Measurements from ENCODE around the gene ZCCHC14. TPM values are rescaled to one million over a fixed set of nuclear protein-coding genes. Genes with fewer than 3 reads are reported as not detected.

ZCCHC14 gene
- total and polyA plus RNA-seq, 4 donors = 7.4 to 31.1 (median 19.3) TPM

GRCh38 chr16:87414251-87414680, 78.6 kb downstream of the ZCCHC14 start:
- no peak for DNase-seq
- no peak overlapping the region for H3K4me3 ChIP-seq
- no peak for TF ChIP-seq CTCF (IDR thresholded peaks at IDR 0.05; ENCODE audit: control extremely low read depth, extremely low read depth)
- H3K27ac ChIP-seq (ENCODE audit: low read depth in 1 of 2, low read length in 1 of 2) = no peak overlapping the region
- WGBS, 2 donors = 88 to 90% methylated on average over 24 of the region's 24 CpGs
- peaks cover 6 to 63% (median 29%) of the 10 kb centered on the region in 4 donors for H3K36me3 ChIP-seq (ENCODE audit: control insufficient read depth in 4 of 4, insufficient read depth in 4 of 4, low read length in 4 of 4)
- no peaks in the 10 kb centered on the region for H3K9me3 ChIP-seq (ENCODE audit: control insufficient read depth in 4 of 4, insufficient read depth in 3 of 4, low read length in 3 of 4)
- H3K9ac ChIP-seq (ENCODE audit: insufficient read depth in 1 of 2, low read length in 2 of 2) = no peak overlapping the region
- H3K27me3 ChIP-seq (ENCODE audit: control insufficient read depth in 3 of 3, insufficient read depth in 3 of 3, low read length in 2 of 3) = no peaks in the 10 kb centered on the region
- no peak for ATAC-seq (ENCODE audit: insufficient read depth, low FRiP score)
- no peaks in the 10 kb centered on the region for H3K4me1 ChIP-seq (ENCODE audit: control insufficient read depth in 5 of 5, insufficient read depth in 5 of 5, low read length in 5 of 5)

GRCh38 chr16:87412996-87413421, 79.8 kb downstream of the ZCCHC14 start:
- ATAC-seq (ENCODE audit: insufficient read depth, low FRiP score) (no peak), DNase-seq (no peak)
- Histone ChIP-seq H3K36me3 (ENCODE audit: control insufficient read depth in 4 of 4, insufficient read depth in 4 of 4, low read length in 4 of 4) (peaks cover 3 to 62% (median 30%) of the 10 kb centered on the region in 4 donors), H3K9me3 (ENCODE audit: control insufficient read depth in 4 of 4, insufficient read depth in 3 of 4, low read length in 3 of 4) (no peaks in the 10 kb centered on the region), H3K4me3 (no peak overlapping the region), H3K27ac (ENCODE audit: low read depth in 1 of 2, low read length in 1 of 2) (no peak overlapping the region), H3K9ac (ENCODE audit: insufficient read depth in 1 of 2, low read length in 2 of 2) (no peak overlapping the region), H3K4me1 (ENCODE audit: control insufficient read depth in 5 of 5, insufficient read depth in 5 of 5, low read length in 5 of 5) (no peaks in the 10 kb centered on the region), H3K27me3 (ENCODE audit: control insufficient read depth in 3 of 3, insufficient read depth in 3 of 3, low read length in 2 of 3) (no peaks in the 10 kb centered on the region)
- 95 to 96% methylated on average over 27 of the region's 27 CpGs for WGBS, 2 donors
- no peak for TF ChIP-seq CTCF (IDR thresholded peaks at IDR 0.05; ENCODE audit: control extremely low read depth, extremely low read depth)

GRCh38 chr16:87412371-87412995, 80.3 kb downstream of the ZCCHC14 start:
- DNase-seq = no peak
- H3K27me3 ChIP-seq (ENCODE audit: control insufficient read depth in 3 of 3, insufficient read depth in 3 of 3, low read length in 2 of 3) = no peaks in the 10 kb centered on the region
- H3K36me3 ChIP-seq (ENCODE audit: control insufficient read depth in 4 of 4, insufficient read depth in 4 of 4, low read length in 4 of 4) = peaks cover 5 to 57% (median 34%) of the 10 kb centered on the region in 4 donors
- H3K9me3 ChIP-seq (ENCODE audit: control insufficient read depth in 4 of 4, insufficient read depth in 3 of 4, low read length in 3 of 4) = no peaks in the 10 kb centered on the region
- no peak for TF ChIP-seq CTCF (IDR thresholded peaks at IDR 0.05; ENCODE audit: control extremely low read depth, extremely low read depth)
- H3K27ac ChIP-seq (ENCODE audit: low read depth in 1 of 2, low read length in 1 of 2) = no peak overlapping the region
- H3K4me1 ChIP-seq (ENCODE audit: control insufficient read depth in 5 of 5, insufficient read depth in 5 of 5, low read length in 5 of 5) = no peaks in the 10 kb centered on the region
- H3K9ac ChIP-seq (ENCODE audit: insufficient read depth in 1 of 2, low read length in 2 of 2) = no peak overlapping the region
- H3K4me3 ChIP-seq = no peak overlapping the region
- no peak for ATAC-seq (ENCODE audit: insufficient read depth, low FRiP score)
- WGBS, 2 donors = 91 to 94% methylated on average over 31 of the region's 31 CpGs

Data from lung (tissue), 12 donors.